T47D (cell line): ENCODE measurements around the gene COL23A1.
"Not testable (repeated sequence)": the region's sequence is repeated elsewhere in the genome, so short reads cannot be mapped to it uniquely, and the experiment has no call there.

Source experiments
- DNase-seq, 2 experiments: peaks; one replicate each; pipeline versions ENCODE4 v3.0.0 to v3.0.0-alpha.2; 2011 to 2012; ENCODE audit warnings: low read depth in 1 of 2, low spot score in 1 of 2
- JUND ChIP-seq: IDR thresholded peaks from 2 replicates; pipeline ENCODE4 v1.6.1; 2012; ENCODE audit warnings: low read depth
- in situ Hi-C: cut with HindIII; loops from 2 replicates; pipeline ENCODE4 v1.10.0; 2016; ENCODE audit warnings: low sequenced_read_pairs, low pct_unique_long_range_greater_than_20kb

Gene COL23A1

GRCh38 chr5:178612299-178612698, 22.1 kb upstream of the COL23A1 start:
- no peak for TF ChIP-seq JUND
- in situ Hi-C loops, result no loop called here
- DNase-seq, result no peak

GRCh38 chr5:178606269-178606668, 16.1 kb upstream of the COL23A1 start:
- in situ Hi-C loops, result no loop called here
- DNase-seq, result no peak
- TF ChIP-seq JUND, result no peak

- no peak for TF ChIP-seq JUND
- in situ Hi-C loops, result no loop called here
- no peak for DNase-seq
These were observed 15.6 kb upstream of the COL23A1 start for GRCh38 chr5:178605788-178606187.

- TF ChIP-seq JUND, result no peak
- in situ Hi-C loops, result no loop called here
- peak in 1 of 2 experiments; percentile 32 for DNase-seq
These were observed 12.6 kb upstream of the COL23A1 start for GRCh38 chr5:178602752-178603151.

- in situ Hi-C loops, result no loop called here
- no peak for TF ChIP-seq JUND
- DNase-seq, result no peak
These were observed 5.6 kb upstream of the COL23A1 start for GRCh38 chr5:178595750-178596149.

- no peak for DNase-seq
- in situ Hi-C loops, result no loop called here
- TF ChIP-seq JUND, result no peak
These were observed 5.0 kb upstream of the COL23A1 start for GRCh38 chr5:178595150-178595549.

- in situ Hi-C loops, result no loop called here
- no peak for TF ChIP-seq JUND
- DNase-seq, result no peak
These were observed 781 bp upstream of the COL23A1 start for GRCh38 chr5:178590924-178591423.

- DNase-seq, result peak in 1 of 2 experiments; percentile 44
- TF ChIP-seq JUND, result no peak
- in situ Hi-C loops, result no loop called here
These were observed 733 bp downstream of the COL23A1 start for GRCh38 chr5:178589180-178590140.

- in situ Hi-C loops, result no loop called here
- TF ChIP-seq JUND, result no peak
- no peak for DNase-seq
These were observed 1.4 kb downstream of the COL23A1 start for GRCh38 chr5:178588769-178589168.

- no peak for TF ChIP-seq JUND
- in situ Hi-C loops, result no loop called here
- DNase-seq, result no peak
These were observed 2.2 kb downstream of the COL23A1 start for GRCh38 chr5:178587763-178588611.

- no peak for DNase-seq
- in situ Hi-C loops, result no loop called here
- TF ChIP-seq JUND, result no peak
These were observed 3.8 kb downstream of the COL23A1 start for GRCh38 chr5:178586396-178586795.

- in situ Hi-C loops, result not testable (repeated sequence)
- peak in 1 of 2 experiments; percentile 12 for DNase-seq
These were observed 4.8 kb downstream of the COL23A1 start for GRCh38 chr5:178585421-178585820.

- no peak for TF ChIP-seq JUND
- in situ Hi-C loops, result no loop called here
These were observed 6.9 kb downstream of the COL23A1 start for GRCh38 chr5:178583279-178583678.

More at GRCh38 chr5:178583279-178583678, 6.9 kb downstream of the COL23A1 start:
- no peak for DNase-seq
